A673 (cell line): ENCODE data around the gene PTGES3. TPM values are rescaled to one million over a fixed set of nuclear protein-coding genes. Genes with fewer than 3 reads are reported as not detected.

Experiments
- BruUV-seq: library from RNA; stranded (reverse); fragments of 400-500 nt; replicated peaks from 2 replicates; lab custom pipeline; 2021; lab: Mats Ljungman, UMichigan
- CTCF ChIA-PET: fragments of 300-600 bp; sonication (Branson Sonifier 250); formaldehyde crosslinking; loops from one replicate; lab custom pipeline; 2022; ENCODE audit warnings: antibody characterized with exemption; lab: Charles Lee
- POLR2A ChIA-PET: fragments of 300-600 bp; sonication (Branson Sonifier 250); formaldehyde crosslinking; loops from one replicate; lab custom pipeline; 2022; ENCODE audit warnings: antibody characterized with exemption; ENCODE audit not compliant: low non-redundant PET; lab: Charles Lee
- DNase-seq: peaks from one replicate; pipeline ENCODE4 v3.0.0-alpha.2; 2015; ENCODE audit warnings: low spot score
- H3K27ac ChIP-seq: fragments of 200-600 bp; sonication (generic); 2 replicates; pipeline ENCODE4 v1.5.1; 2016; ENCODE audit warnings: mixed run types, low read depth, mild to moderate bottlenecking, mixed read lengths, antibody characterized with exemption, low read length; ENCODE audit not compliant: poor library complexity, severe bottlenecking
- H3K27me3 ChIP-seq: fragments of 200-600 bp; sonication (generic); replicated peaks from 2 replicates; pipeline ENCODE4 v1.6.1; 2017; ENCODE audit warnings: mixed run types, low read depth, mild to moderate bottlenecking, mixed read lengths, antibody characterized with exemption, low read length; ENCODE audit not compliant: insufficient read depth, poor library complexity
- H3K36me3 ChIP-seq: fragments of 200-600 bp; sonication (generic); 2 replicates; pipeline ENCODE4 v1.6.1; 2016; ENCODE audit warnings: mixed run types, mild to moderate bottlenecking, mixed read lengths, antibody characterized with exemption, low read length; ENCODE audit not compliant: insufficient read depth, poor library complexity, severe bottlenecking
- H3K4me1 ChIP-seq: fragments of 200-600 bp; sonication (generic); 2 replicates; pipeline ENCODE4 v1.6.1; 2017; ENCODE audit warnings: mixed run types, mild to moderate bottlenecking, mixed read lengths, antibody characterized with exemption, low read length; ENCODE audit not compliant: insufficient read depth, poor library complexity, severe bottlenecking
- H3K4me3 ChIP-seq: fragments of 200-600 bp; sonication (generic); 2 replicates; pipeline ENCODE4 v1.5.1; 2016; ENCODE audit warnings: low read depth, mixed run types, mild to moderate bottlenecking, mixed read lengths, low read length; ENCODE audit not compliant: poor library complexity, severe bottlenecking
- H3K9me3 ChIP-seq: fragments of 200-600 bp; sonication (generic); 2 replicates; pipeline ENCODE4 v1.6.1; 2016; ENCODE audit warnings: mixed run types, low read depth, mild to moderate bottlenecking, mixed read lengths, antibody characterized with exemption, low read length; ENCODE audit not compliant: poor library complexity, severe bottlenecking
- CTCF ChIP-seq: fragments of 300-800, 200-600 bp; sonication (generic); conservative IDR thresholded peaks from 2 replicates; pipeline ENCODE4 v1.5.1; 2017; ENCODE audit warnings: low read depth, mild to moderate bottlenecking, antibody characterized with exemption, low read length, moderate library complexity, mixed read lengths
- EZH2 ChIP-seq: fragments of 200-600 bp; sonication (generic); IDR thresholded peaks from 2 replicates; pipeline ENCODE4 v1.6.1; 2017; ENCODE audit warnings: borderline replicate concordance, low read depth, mild to moderate bottlenecking, mixed read lengths, antibody characterized with exemption, low read length; ENCODE audit not compliant: poor library complexity, severe bottlenecking
- intact Hi-C: fragments of 100-400 bp; cut with micrococcal nuclease; formaldehyde crosslinking; loops from one replicate; pipeline ENCODE4 v1.10.0; 2022; ENCODE audit not compliant: unreplicated experiment
- total RNA-seq: library from RNA; stranded (reverse); gene quantifications from 2 replicates; pipeline ENCODE4 v1.2.3, GENCODE V29; 2021

PTGES3 gene
- total RNA-seq, 1 experiment from 2014 or later = 450 TPM

- POLR2A ChIA-PET = interaction anchor here (0.6 kb wide), 1 partner anchor 39 kb away, joined by 5 read pairs; no protein-coding TSS in a partner anchor
Observed at GRCh38 chr12:56721721-56722120, 33.6 kb upstream of the PTGES3 start.

GRCh38 chr12:56721216-56721615 is 33.1 kb upstream of the PTGES3 start:
- peaks cover 67% of the 10 kb centered on the region for H3K4me1 ChIP-seq
- intact Hi-C loops = no loop called here
- H3K27ac ChIP-seq = peak overlapping the region; percentile 89
- ChIA-PET POLR2A (no interaction called here), CTCF (no interaction called here)
- H3K9me3 ChIP-seq = no peaks in the 10 kb centered on the region
- peaks cover 62% of the 10 kb centered on the region for H3K36me3 ChIP-seq
- DNase-seq = no peak
- H3K27me3 ChIP-seq = no peaks in the 10 kb centered on the region
- BruUV-seq = no TSS peak
- TF ChIP-seq CTCF (no peak), EZH2 (no peak)
- no peak overlapping the region for H3K4me3 ChIP-seq

More at GRCh38 chr12:56721721-56722120, 33.6 kb upstream of the PTGES3 start:
- CTCF ChIA-PET = no interaction called here
- no peak for DNase-seq
- H3K36me3 ChIP-seq = peaks cover 59% of the 10 kb centered on the region
- peak overlapping the region; percentile 89 for H3K27ac ChIP-seq
- intact Hi-C loops = no loop called here
- BruUV-seq = no TSS peak
- no peaks in the 10 kb centered on the region for H3K27me3 ChIP-seq
- no peak for TF ChIP-seq EZH2
- TF ChIP-seq CTCF = no peak
- no peaks in the 10 kb centered on the region for H3K9me3 ChIP-seq
- H3K4me3 ChIP-seq = peak overlapping the region; percentile 89
- peaks cover 62% of the 10 kb centered on the region for H3K4me1 ChIP-seq

- CTCF ChIA-PET = no interaction called here
- no TSS peak for BruUV-seq
- POLR2A ChIA-PET = no interaction called here
- Histone ChIP-seq H3K9me3 (no peaks in the 10 kb centered on the region), H3K4me1 (peaks cover 67% of the 10 kb centered on the region), H3K27me3 (no peaks in the 10 kb centered on the region), H3K27ac (peak overlapping the region; percentile 89), H3K36me3 (peaks cover 66% of the 10 kb centered on the region), H3K4me3 (no peak overlapping the region)
- TF ChIP-seq CTCF (no peak), EZH2 (no peak)
- DNase-seq = no peak
- intact Hi-C loops = no loop called here
Observed at GRCh38 chr12:56720731-56721151, 32.7 kb upstream of the PTGES3 start.
